B cell (primary cell): ENCODE measurements around the gene INPP4A.

Source experiments
- CTCF ChIP-seq: fragments of 200-600 bp; IDR thresholded peaks from one replicate; pipeline ENCODE4 v1.8.0; 2022; ENCODE audit warnings: antibody characterized with exemption, mild to moderate bottlenecking
- EZH2 ChIP-seq: IDR thresholded peaks from 2 replicates; pipeline ENCODE4 v1.6.1; 2012; ENCODE audit warnings: borderline replicate concordance, low read depth, mild to moderate bottlenecking, moderate library complexity, low read length; ENCODE audit not compliant: insufficient read depth, poor library complexity, severe bottlenecking

DNA sequence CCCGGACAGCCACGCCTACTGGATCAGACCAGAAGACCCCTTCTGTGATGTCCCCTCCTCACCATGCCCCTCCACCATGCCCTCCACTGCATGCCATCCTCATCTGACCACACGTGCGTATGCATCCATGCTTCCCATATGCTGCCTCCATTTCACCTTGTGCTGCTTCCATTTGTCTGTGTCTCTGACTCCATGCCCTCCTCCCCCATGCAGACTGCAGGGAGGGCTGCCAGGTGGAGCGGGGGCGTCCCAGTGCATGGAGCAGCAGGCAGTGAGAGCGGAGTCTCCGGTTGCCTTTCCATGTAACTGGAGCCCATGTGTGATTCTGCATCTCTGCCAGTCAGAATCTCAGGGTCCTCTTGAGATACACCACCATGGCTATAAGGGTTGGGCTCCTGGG lies 111.0 kb downstream of the INPP4A start:
- TF ChIP-seq CTCF (no peak), EZH2 (no peak)
